ENCODE measurements around the gene THBS4. TPM values are rescaled to one million over a fixed set of nuclear protein-coding genes. Genes with fewer than 3 reads are reported as not detected.

The THBS4 gene
- total and polyA plus RNA-seq, 10 of the 15 experiments (the other 5 are each of a cell fraction or from before 2014, with no cell fraction given) = 0.31 to 1.7 (median 0.75) TPM

DNA sequence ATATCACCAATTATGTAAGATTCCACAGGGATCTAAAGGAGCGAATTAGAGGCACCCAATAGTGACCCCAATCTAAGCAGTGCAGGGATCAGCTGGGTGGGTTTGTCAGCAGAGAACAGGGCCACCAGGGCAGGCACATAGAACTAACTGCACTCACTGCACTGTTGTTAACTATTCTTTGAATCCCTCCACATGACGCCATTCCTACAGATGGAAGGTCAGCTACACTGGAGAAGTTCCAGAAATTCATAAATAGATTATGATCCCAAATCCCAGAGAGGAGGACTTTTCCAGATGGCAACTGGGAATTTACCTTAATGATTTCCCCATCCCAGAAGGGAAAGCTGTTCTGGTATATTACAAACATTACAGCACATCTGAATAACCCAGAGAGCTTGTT, 84.2 kb downstream of the THBS4 start:
- intact Hi-C loops (cut with micrococcal nuclease; ENCODE audit: unreplicated experiment) (no loop called here), in situ Hi-C loops (cut with MboI) (no loop called here)

More for the DNA sequence above, 84.2 kb downstream of the THBS4 start:
- H3K4me1 ChIP-seq (ENCODE audit: control insufficient read depth, insufficient read depth, low read length) = peaks cover 4% of the 10 kb centered on the region
- SMC1A ChIA-PET (ENCODE audit: uncharacterized antibody, unreplicated experiment) = interaction anchor here (0.5 to 1.6 kb wide), 4 partner anchors 10 to 159 kb away, joined by 3 to 6 read pairs (median 4); no protein-coding TSS in a partner anchor
- no TSS peak for BruUV-seq (replicated peaks)
- POLR2A ChIA-PET = interaction anchor here (1.1 to 3.5 kb wide), 2 partner anchors 9 to 20 kb away, joined by 3 to 12 read pairs; no protein-coding TSS in a partner anchor
- TF ChIP-seq ZNF622 (IDR thresholded peaks at IDR 0.05) (no peak), MYB (IDR thresholded peaks at IDR 0.05; ENCODE audit: borderline replicate concordance, low read depth, low read length) (no peak), SUZ12 (IDR thresholded peaks at IDR 0.05; ENCODE audit: unreplicated experiment) (no peak), CREB1 (IDR thresholded peaks at IDR 0.05; ENCODE audit: low read depth) (no peak), SIX5 (IDR thresholded peaks at IDR 0.05; ENCODE audit: low read depth, low read length, severe bottlenecking) (no peak), NFIC (IDR thresholded peaks at IDR 0.05; ENCODE audit: low read depth, low read length) (no peak), SRF (IDR thresholded peaks at IDR 0.05; ENCODE audit: low read depth in 2 of 2, low read length in 2 of 2) (no peak), CBX3 (IDR thresholded peaks at IDR 0.05; ENCODE audit: borderline replicate concordance, low read depth) (no peak), NFYB (IDR thresholded peaks at IDR 0.05; ENCODE audit: insufficient read depth, low read depth, low read length) (no peak), RELA (IDR thresholded peaks at IDR 0.05; ENCODE audit: borderline replicate concordance, partially characterized antibody) (no peak), RUNX3 (IDR thresholded peaks at IDR 0.05; ENCODE audit: low read length) (no peak), SMAD1 (IDR thresholded peaks at IDR 0.05; ENCODE audit: low read depth, partially characterized antibody) (no peak), SIN3A (IDR thresholded peaks at IDR 0.05; ENCODE audit: low read depth, low read length) (no peak), IRF4 (IDR thresholded peaks at IDR 0.05; ENCODE audit: low read depth, low read length) (no peak)
- TF ChIP-seq, protein P1, sequence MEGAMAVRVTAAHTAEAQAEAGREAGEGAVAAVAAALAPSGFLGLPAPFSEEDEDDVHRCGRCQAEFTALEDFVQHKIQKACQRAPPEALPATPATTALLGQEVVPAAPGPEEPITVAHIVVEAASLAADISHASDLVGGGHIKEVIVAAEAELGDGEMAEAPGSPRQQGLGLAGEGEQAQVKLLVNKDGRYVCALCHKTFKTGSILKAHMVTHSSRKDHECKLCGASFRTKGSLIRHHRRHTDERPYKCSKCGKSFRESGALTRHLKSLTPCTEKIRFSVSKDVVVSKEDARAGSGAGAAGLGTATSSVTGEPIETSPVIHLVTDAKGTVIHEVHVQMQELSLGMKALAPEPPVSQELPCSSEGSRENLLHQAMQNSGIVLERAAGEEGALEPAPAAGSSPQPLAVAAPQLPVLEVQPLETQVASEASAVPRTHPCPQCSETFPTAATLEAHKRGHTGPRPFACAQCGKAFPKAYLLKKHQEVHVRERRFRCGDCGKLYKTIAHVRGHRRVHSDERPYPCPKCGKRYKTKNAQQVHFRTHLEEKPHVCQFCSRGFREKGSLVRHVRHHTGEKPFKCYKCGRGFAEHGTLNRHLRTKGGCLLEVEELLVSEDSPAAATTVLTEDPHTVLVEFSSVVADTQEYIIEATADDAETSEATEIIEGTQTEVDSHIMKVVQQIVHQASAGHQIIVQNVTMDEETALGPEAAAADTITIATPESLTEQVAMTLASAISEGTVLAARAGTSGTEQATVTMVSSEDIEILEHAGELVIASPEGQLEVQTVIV (IDR thresholded peaks at IDR 0.05; ENCODE audit: borderline replicate concordance, partially characterized antibody) = no peak
- 72% methylated on average over 2 of the region's 2 CpGs for WGBS (ENCODE audit: insufficient coverage, insufficient replicate concordance, low lambda C conversion rate, missing lambda C conversion rate)
- no peaks in the 10 kb centered on the region for H3K36me3 ChIP-seq (ENCODE audit: control insufficient read depth in 2 of 2, insufficient read depth in 2 of 2, low read length in 1 of 2)
- H4K20me1 ChIP-seq (ENCODE audit: control insufficient read depth, insufficient read depth) = no peaks in the 10 kb centered on the region
- no peak overlapping the region for H2AFZ ChIP-seq (ENCODE audit: control insufficient read depth, low read depth, low read length)
- H3K27ac ChIP-seq (ENCODE audit: control insufficient read depth, insufficient read depth) = no peak overlapping the region
- H3K4me3 ChIP-seq = no peak overlapping the region
- no peaks in the 10 kb centered on the region for H3K27me3 ChIP-seq (replicated peaks in 1 of 2; ENCODE audit: control insufficient read depth in 2 of 2, insufficient read depth in 2 of 2, low read length in 1 of 2)
- H3K9ac ChIP-seq (ENCODE audit: control insufficient read depth, insufficient read depth, low read length) = no peak overlapping the region
- FAIRE-seq = no peak
- CTCF ChIA-PET = interaction anchor here (1.1 to 1.3 kb wide), 2 partner anchors 10 to 36 kb away, joined by 4 read pairs; no protein-coding TSS in a partner anchor
- H3K9me3 ChIP-seq (replicated peaks; ENCODE audit: control insufficient read depth, insufficient read depth, low read length) = peaks cover 3% of the 10 kb centered on the region; the same call in 2 of the 3 replicates
- RAD21 ChIA-PET (ENCODE audit: unreplicated experiment) = no interaction called here
- H3K4me2 ChIP-seq (ENCODE audit: control insufficient read depth, insufficient read depth) = no peak overlapping the region
- no peak for DNase-seq (ENCODE audit: low read depth, low spot score)
- ATAC-seq = no peak
- H3K79me2 ChIP-seq (ENCODE audit: control insufficient read depth, insufficient read depth, low read length) = no peaks in the 10 kb centered on the region

Data from GM12878 (cell line).